COLO829 (cell line): ENCODE measurements around the gene DUSP12.
"Not testable (repeated sequence)": the region's sequence is repeated elsewhere in the genome, so short reads cannot be mapped to it uniquely, and the experiment has no call there.

Experiments used
- DNase-seq: peaks from one replicate; pipeline ENCODE4 v3.0.0; 2012; ENCODE audit warnings: low spot score

Gene DUSP12

DNA sequence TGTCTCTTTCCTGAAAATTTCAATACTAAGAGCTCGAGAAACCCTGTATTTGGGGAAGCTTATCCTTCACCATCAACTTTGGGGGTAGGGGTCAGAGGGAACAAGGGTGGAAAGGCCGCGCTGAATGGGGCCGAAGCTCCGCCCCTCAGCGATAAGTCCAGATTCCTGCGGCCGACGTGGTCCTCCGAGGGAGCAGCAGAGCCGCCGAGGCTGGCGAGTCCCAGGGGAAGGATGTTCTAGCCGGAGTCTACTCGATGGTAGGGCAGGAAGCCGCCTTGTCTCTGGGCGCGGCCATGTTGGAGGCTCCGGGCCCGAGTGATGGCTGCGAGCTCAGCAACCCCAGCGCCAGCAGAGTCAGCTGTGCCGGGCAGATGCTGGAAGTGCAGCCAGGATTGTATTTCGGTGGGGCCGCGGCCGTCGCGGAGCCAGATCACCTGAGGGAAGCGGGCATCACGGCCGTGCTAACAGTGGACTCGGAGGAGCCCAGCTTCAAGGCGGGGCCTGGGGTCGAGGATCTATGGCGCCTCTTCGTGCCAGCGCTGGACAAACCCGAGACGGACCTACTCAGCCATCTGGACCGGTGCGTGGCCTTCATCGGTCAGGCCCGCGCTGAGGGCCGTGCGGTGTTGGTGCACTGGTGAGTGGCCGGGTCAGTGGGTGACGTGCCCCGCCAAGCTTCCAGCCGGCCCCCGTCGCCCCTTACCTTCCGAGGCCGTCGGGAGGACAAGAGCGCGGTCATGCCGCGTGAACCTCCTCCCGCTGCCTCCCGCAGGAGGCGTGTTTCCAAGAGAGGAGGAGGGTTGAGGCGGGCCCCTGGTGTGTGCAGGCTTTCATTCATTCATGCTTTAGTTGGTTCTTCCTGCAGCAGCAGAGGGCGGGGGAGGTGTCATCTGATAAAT is at the start of gene DUSP12:
Gene DUSP12 (plus strand): TSS at position 278 of the 899 bp plus-strand sequence. CDS start 16 bp downstream, at position 294.
- peak; percentile 98 for DNase-seq

DNA sequence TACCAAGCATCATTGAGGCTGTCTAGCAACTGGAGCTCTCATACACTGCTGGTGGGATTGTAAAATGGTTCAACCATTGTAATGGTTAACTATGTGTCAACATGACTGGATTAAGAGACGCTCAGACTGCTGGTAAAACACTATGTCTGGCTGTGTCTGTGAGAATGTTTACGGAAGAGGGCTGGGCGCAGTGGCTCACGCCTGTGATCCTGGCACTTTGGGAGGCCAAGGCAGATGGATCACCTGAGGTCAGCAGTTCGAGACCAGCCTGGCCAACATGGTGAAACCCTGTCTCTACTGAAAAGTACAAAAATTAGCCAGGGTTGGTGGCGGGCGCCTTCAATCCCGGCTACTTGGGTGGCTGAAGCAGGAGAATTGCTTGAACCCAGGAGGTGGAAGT is 47.3 kb upstream of the DUSP12 start:
- no peak for DNase-seq

GRCh38 chr1:161705537-161705936 is 44.0 kb upstream of the DUSP12 start:
- no peak for DNase-seq

GRCh38 chr1:161706113-161706481 is 43.5 kb upstream of the DUSP12 start:
- no peak for DNase-seq

DNA sequence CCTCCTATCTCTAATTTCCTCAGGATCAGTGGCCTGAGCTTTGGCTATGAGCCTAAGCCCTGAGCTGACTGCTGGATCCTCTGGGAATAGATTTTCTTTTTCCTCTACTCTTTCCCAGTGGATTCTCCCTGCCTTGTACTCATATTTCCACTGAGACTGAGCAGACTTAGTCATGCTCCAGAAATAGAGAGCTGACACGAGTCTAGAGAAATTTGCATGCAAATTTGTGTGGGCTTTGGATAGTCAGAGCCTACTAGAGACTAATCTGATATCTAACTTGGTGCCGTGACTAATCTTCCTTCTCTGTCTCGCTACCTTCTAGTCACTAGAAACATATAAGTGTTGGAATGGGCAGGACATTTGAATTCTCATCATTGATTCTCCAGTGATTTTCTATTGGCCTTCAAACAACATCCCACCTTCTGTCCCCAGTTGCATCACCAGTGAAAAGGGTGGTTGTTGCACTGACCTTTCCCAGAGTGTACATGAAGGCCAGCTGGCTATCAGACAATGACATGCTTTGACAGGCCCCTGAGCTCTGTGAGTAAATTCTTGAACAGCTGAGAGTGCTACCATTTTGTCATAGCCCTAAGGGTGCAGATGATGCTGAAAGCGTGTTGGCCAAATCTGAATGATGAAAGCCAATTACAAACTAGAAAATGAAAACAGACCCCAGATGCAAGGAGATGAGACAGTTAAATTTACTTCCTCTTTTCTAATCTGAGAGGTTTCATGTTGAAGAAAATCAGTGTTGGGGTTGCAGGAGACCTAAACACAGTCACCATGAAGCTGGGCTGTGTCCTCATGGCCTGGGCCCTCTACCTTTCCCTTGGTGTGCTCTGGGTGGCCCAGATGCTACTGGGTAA is 42.9 kb upstream of the DUSP12 start, which contains the start of gene FCRLA:
Gene FCRLA (plus strand): TSS at position 748 of the 866 bp plus-strand sequence. CDS start 36 bp downstream, at position 784.
- DNase-seq = peak; percentile 88

GRCh38 chr1:161707503-161707902 is 42.1 kb upstream of the DUSP12 start:
- DNase-seq = no peak

DNA sequence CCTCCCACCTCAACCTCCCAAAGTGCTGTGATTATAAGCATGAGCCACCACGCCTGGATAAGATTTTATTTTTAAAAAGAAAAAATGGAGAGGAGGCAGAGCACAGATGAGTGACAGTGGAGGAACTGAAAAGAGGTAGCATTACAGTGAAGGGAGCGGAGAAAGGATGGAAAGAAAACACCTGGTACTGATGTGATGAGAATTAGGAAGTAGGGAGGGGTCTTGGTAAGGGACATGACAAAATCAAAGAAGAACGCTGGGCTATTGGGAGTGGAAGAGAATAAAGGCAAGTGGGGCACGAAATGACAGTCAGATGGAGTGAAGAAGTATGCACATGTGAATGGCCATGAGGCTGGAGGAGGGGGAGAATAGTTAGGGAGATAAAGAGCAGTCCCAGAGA is 40.2 kb upstream of the DUSP12 start:
- DNase-seq = no peak

DNA sequence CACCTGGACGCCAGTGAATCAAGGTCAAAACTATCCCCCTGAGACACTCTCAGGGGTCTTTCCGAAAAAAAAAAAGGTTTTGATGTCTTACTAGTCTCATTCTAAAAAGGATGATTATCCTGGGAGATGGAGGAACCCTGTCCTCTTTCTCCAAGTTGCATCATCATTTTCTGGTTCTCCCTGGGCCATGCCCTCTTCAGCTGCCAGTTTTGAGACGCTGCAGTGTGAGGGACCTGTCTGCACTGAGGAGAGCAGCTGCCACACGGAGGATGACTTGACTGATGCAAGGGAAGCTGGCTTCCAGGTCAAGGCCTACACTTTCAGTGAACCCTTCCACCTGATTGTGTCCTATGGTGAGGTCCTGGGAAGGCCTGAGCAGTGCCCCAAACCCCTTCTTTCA is 39.0 kb upstream of the DUSP12 start:
- no peak for DNase-seq

DNA sequence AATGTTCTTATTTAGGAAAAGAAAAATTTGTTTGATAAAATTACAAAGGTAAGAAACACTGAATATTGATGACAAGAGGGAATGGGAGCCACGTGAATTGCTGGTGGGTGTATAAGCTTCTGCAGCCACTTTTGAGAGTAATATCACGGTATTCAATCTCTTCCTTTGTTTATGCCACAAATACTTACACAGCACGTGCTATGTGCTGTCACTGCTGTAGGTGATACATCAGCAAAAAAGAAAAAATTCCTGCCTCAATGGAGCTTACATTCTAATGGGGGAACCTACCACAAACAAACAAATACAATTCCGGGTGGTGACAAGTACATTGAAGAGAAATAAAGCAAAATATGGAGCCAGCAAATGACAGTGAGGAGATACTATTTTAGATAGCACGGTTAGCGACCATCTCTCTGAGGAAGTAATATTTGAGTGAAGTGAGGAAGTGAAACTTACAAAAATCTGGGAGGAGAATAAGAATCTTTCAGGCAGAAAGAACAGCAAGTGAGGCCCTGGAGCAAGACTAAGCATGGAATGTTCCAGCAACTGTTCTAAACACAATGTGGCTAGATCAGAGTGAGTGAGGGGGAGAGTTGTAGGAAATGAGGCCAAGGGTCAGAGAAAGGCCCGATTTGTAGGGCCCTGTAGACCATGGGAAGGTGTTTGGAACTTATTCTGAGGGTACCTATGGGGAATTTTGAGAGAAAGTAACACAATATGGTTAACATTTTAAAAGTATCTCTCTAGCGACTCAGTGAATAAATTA is 30.8 kb upstream of the DUSP12 start:
- DNase-seq = no peak

DNA sequence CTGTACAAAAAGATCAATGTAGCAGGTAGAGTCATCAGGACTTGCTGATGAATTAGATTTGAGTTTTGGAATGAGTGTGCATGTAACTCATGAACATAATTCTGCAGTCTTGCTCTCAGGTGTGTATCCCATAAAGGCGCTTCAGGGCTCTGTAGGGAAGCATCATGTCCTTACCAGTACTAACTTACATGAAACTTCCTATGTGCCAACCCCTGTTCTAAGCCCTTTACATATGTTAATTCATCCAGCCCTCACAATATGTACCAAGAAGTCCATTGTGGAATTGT is 30.3 kb upstream of the DUSP12 start:
- DNase-seq = no peak

- no peak for DNase-seq
Observed at GRCh38 chr1:161720422-161720821, 29.2 kb upstream of the DUSP12 start.

GRCh38 chr1:161720956-161721737 is 28.4 kb upstream of the DUSP12 start, which contains the start of gene FCRLB:
Gene FCRLB (plus strand): TSS chr1:161721544. CDS start chr1:161722673, 1,129 bp downstream.
- no peak for DNase-seq

GRCh38 chr1:161721738-161722343 is 27.7 kb upstream of the DUSP12 start:
- peak; percentile 73 for DNase-seq

GRCh38 chr1:161722406-161722805 is 27.2 kb upstream of the DUSP12 start:
- DNase-seq = no peak

- no peak for DNase-seq
Observed at GRCh38 chr1:161723459-161724141, 26.0 kb upstream of the DUSP12 start.

GRCh38 chr1:161725258-161725907 is 24.2 kb upstream of the DUSP12 start:
- DNase-seq = not testable (repeated sequence)

GRCh38 chr1:161725908-161726472 is 23.6 kb upstream of the DUSP12 start:
- DNase-seq = peak; percentile 43

DNA sequence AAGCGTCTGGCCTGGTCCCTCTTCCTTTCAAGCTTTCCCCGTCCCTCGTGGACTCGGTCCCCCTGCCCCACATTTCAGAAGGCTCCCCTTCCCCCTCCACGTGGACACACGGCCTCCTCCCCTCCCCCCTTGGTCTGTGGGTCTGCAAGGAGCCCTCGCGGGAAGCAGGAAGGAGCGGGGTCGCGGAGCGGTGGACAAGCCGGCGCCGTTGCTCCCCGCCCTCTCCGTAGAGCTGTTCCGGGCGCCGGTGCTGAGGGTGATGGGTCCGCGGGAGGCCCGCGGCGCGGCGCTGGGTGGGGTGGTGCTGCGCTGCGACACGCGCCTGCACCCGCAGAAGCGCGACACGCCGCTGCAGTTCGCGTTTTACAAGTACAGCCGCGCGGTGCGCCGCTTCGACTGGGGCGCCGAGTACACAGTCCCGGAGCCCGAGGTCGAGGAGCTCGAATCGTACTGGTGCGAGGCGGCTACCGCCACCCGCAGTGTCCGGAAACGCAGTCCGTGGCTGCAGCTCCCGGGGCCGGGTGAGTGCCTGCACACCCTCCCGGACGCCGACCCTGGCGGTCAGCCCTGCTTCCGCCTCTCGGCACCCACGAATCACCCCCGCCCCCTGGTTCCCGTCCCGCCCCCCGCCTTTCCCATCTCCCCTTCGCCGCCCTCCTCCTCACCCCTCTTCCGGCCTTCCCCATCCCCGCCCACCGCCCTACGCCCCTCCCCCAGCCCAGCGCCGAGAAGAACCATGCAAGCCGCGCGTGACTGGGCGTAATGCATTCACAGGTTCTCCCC is 22.9 kb upstream of the DUSP12 start:
- peak; percentile 89 for DNase-seq
